Gastroesophageal sphincter (tissue), 3 donors: ENCODE measurements around the gene OR10G7.

ENCODE experiments used
- CTCF ChIP-seq, 4 experiments: fragments of 200-600 bp in 2 of 4; fragments of 450-650 bp in 2 of 4; sonication (generic) in 1 of 4; IDR thresholded peaks; one replicate each; pipeline ENCODE4 v1.5.1; 2017 to 2019; ENCODE audit warnings: antibody characterized with exemption in 4 of 4, mild to moderate bottlenecking in 2 of 4, moderate library complexity in 2 of 4
- POLR2AphosphoS5 ChIP-seq: sonication (generic); formaldehyde crosslinking; IDR thresholded peaks from one replicate; pipeline ENCODE4 v1.6.1; 2017; ENCODE audit warnings: antibody characterized with exemption

DNA sequence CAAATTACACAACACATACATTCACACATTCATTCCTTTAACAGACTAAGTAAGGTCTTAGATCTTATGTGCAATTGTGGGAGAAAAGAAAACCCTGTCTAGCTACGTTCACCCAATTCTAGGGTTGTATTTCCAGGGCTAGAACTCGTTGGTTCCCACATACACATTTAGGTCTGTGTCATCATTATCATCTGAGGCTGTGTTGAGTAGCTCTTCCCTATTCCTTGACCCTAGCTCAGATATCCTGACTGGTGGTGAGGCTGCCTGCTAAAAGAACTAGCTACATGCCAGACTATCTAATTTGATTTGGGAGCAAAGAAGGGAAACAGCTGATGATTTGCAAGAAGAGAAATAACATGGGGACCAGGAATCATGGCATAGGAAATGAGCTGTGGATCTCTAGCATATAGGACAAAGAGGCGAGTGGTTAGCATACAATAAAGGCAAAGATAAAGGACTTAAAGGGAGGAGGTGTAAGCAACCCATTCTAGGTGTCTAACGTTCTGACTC, 27.5 kb upstream of the OR10G7 start:
- TF ChIP-seq CTCF (IDR thresholded peaks at IDR 0.05) (no peak), POLR2AphosphoS5 (no peak)
